ENCODE data around the gene VAV2.

Gene VAV2

GRCh38 chr9:133811471-133811870, 180.7 kb downstream of the VAV2 start:
- peaks cover 62% of the 10 kb centered on the region for H3K36me3 ChIP-seq (ENCODE audit: low read depth)
- H3K4me3 ChIP-seq (ENCODE audit: severe bottlenecking), result no peak overlapping the region
- no peak overlapping the region for H3K27ac ChIP-seq (ENCODE audit: poor library complexity, severe bottlenecking)
- no peak for DNase-seq (ENCODE audit: low spot score)
- no peaks in the 10 kb centered on the region for H3K9me3 ChIP-seq (ENCODE audit: severe bottlenecking)
- H3K4me1 ChIP-seq (ENCODE audit: insufficient read depth, poor library complexity, severe bottlenecking), result no peaks in the 10 kb centered on the region
- no peaks in the 10 kb centered on the region for H3K27me3 ChIP-seq (ENCODE audit: insufficient read depth, poor library complexity, severe bottlenecking)
- ATAC-seq (ENCODE audit: low read depth), result no peak
- TF ChIP-seq CTCF (IDR thresholded peaks at IDR 0.05; ENCODE audit: poor library complexity, severe bottlenecking), result no peak

- TF ChIP-seq CTCF (IDR thresholded peaks at IDR 0.05; ENCODE audit: poor library complexity, severe bottlenecking), result no peak
- Histone ChIP-seq H3K4me3 (ENCODE audit: severe bottlenecking) (no peak overlapping the region), H3K36me3 (ENCODE audit: low read depth) (peaks cover 64% of the 10 kb centered on the region), H3K27me3 (ENCODE audit: insufficient read depth, poor library complexity, severe bottlenecking) (no peaks in the 10 kb centered on the region), H3K9me3 (ENCODE audit: severe bottlenecking) (no peaks in the 10 kb centered on the region), H3K27ac (ENCODE audit: poor library complexity, severe bottlenecking) (no peak overlapping the region), H3K4me1 (ENCODE audit: insufficient read depth, poor library complexity, severe bottlenecking) (no peaks in the 10 kb centered on the region)
- no peak for ATAC-seq (ENCODE audit: low read depth)
- DNase-seq (ENCODE audit: low spot score), result no peak
Observed at GRCh38 chr9:133810556-133811195, 181.4 kb downstream of the VAV2 start.

GRCh38 chr9:133809335-133809734, 182.8 kb downstream of the VAV2 start:
- no peak for TF ChIP-seq CTCF (IDR thresholded peaks at IDR 0.05; ENCODE audit: poor library complexity, severe bottlenecking)
- Histone ChIP-seq H3K9me3 (ENCODE audit: severe bottlenecking) (no peaks in the 10 kb centered on the region), H3K27ac (ENCODE audit: poor library complexity, severe bottlenecking) (no peak overlapping the region), H3K27me3 (ENCODE audit: insufficient read depth, poor library complexity, severe bottlenecking) (no peaks in the 10 kb centered on the region), H3K36me3 (ENCODE audit: low read depth) (peaks cover 53% of the 10 kb centered on the region), H3K4me1 (ENCODE audit: insufficient read depth, poor library complexity, severe bottlenecking) (no peaks in the 10 kb centered on the region), H3K4me3 (ENCODE audit: severe bottlenecking) (no peak overlapping the region)
- no peak for ATAC-seq (ENCODE audit: low read depth)
- DNase-seq (ENCODE audit: low spot score), result no peak

GRCh38 chr9:133807818-133808217, 184.3 kb downstream of the VAV2 start:
- Histone ChIP-seq H3K4me1 (ENCODE audit: insufficient read depth, poor library complexity, severe bottlenecking) (no peaks in the 10 kb centered on the region), H3K9me3 (ENCODE audit: severe bottlenecking) (no peaks in the 10 kb centered on the region), H3K36me3 (ENCODE audit: low read depth) (peaks cover 48% of the 10 kb centered on the region), H3K27ac (ENCODE audit: poor library complexity, severe bottlenecking) (no peak overlapping the region), H3K4me3 (ENCODE audit: severe bottlenecking) (no peak overlapping the region), H3K27me3 (ENCODE audit: insufficient read depth, poor library complexity, severe bottlenecking) (no peaks in the 10 kb centered on the region)
- DNase-seq (ENCODE audit: low spot score), result no peak
- TF ChIP-seq CTCF (IDR thresholded peaks at IDR 0.05; ENCODE audit: poor library complexity, severe bottlenecking), result no peak
- no peak for ATAC-seq (ENCODE audit: low read depth)

GRCh38 chr9:133807037-133807436, 185.1 kb downstream of the VAV2 start:
- peaks cover 46% of the 10 kb centered on the region for H3K36me3 ChIP-seq (ENCODE audit: low read depth)
- H3K4me1 ChIP-seq (ENCODE audit: insufficient read depth, poor library complexity, severe bottlenecking), result no peaks in the 10 kb centered on the region
- H3K27me3 ChIP-seq (ENCODE audit: insufficient read depth, poor library complexity, severe bottlenecking), result no peaks in the 10 kb centered on the region
- no peak overlapping the region for H3K27ac ChIP-seq (ENCODE audit: poor library complexity, severe bottlenecking)
- no peak for TF ChIP-seq CTCF (IDR thresholded peaks at IDR 0.05; ENCODE audit: poor library complexity, severe bottlenecking)
- no peaks in the 10 kb centered on the region for H3K9me3 ChIP-seq (ENCODE audit: severe bottlenecking)
- no peak for ATAC-seq (ENCODE audit: low read depth)
- H3K4me3 ChIP-seq (ENCODE audit: severe bottlenecking), result no peak overlapping the region
- no peak for DNase-seq (ENCODE audit: low spot score)
